Osteocyte (in vitro differentiated cells): ENCODE measurements around the gene ZNF385A. TPM values are rescaled to one million over a fixed set of nuclear protein-coding genes. Genes with fewer than 3 reads are reported as not detected.

Experiments used
- DNase-seq: peaks from one replicate; pipeline ENCODE4 v3.0.0; 2021; ENCODE audit warnings: mixed read lengths; ENCODE audit not compliant: unreplicated experiment; ENCODE audit errors: extremely low spot score
- H3K27ac Mint-ChIP-seq: one replicate; pipeline ENCODE4 v1.8.0; 2021; ENCODE audit warnings: mild to moderate bottlenecking, mixed read lengths; ENCODE audit not compliant: unreplicated experiment
- H3K27me3 Mint-ChIP-seq: one replicate; pipeline ENCODE4 v1.8.0; 2021; ENCODE audit warnings: mixed read lengths; ENCODE audit not compliant: unreplicated experiment
- H3K36me3 Mint-ChIP-seq: one replicate; pipeline ENCODE4 v1.8.0; 2021; ENCODE audit warnings: mixed read lengths; ENCODE audit not compliant: unreplicated experiment
- H3K4me1 Mint-ChIP-seq: one replicate; pipeline ENCODE4 v1.8.0; 2021; ENCODE audit warnings: mixed read lengths; ENCODE audit not compliant: unreplicated experiment
- H3K4me3 Mint-ChIP-seq: one replicate; pipeline ENCODE4 v1.8.0; 2021; ENCODE audit warnings: mild to moderate bottlenecking, moderate library complexity, mixed read lengths; ENCODE audit not compliant: unreplicated experiment
- H3K9me3 Mint-ChIP-seq: one replicate; pipeline ENCODE4 v1.8.0; 2021; ENCODE audit warnings: mixed read lengths; ENCODE audit not compliant: unreplicated experiment
- total RNA-seq: library from RNA; stranded (reverse); gene quantifications from 2 replicates; pipeline ENCODE4 v1.2.1, GENCODE V29; 2021
- TF ChIP-seq, protein P1 (sequence below): fragments of 200-600 bp; sonication (generic); IDR thresholded peaks from 2 replicates; pipeline ENCODE4 v1.5.0; 2021; ENCODE audit warnings: antibody characterized with exemption, mild to moderate bottlenecking, moderate library complexity

The ZNF385A gene
- total RNA-seq, 1 donor from 2014 or later, result 12.3 TPM

DNA sequence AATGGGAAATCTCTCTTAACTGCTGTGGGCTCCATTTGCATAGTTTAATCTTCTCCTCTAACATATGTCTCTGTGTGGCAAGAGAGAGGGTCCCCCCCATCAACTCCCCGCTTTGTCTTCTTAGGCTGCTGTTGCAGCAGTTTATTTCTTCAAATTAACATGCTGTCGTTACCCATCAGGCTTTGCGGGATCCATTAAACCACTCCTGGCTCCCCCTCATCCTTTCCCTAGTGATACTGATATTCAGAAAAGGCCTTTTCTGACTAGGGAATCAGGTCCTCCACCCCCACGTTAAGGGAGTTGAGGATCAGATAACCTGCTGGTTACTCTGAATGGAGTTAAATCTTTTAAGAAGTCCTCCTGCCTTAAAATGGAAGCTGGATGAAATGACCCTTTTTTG, 35.5 kb downstream of the ZNF385A start:
- TF ChIP-seq, protein P1, sequence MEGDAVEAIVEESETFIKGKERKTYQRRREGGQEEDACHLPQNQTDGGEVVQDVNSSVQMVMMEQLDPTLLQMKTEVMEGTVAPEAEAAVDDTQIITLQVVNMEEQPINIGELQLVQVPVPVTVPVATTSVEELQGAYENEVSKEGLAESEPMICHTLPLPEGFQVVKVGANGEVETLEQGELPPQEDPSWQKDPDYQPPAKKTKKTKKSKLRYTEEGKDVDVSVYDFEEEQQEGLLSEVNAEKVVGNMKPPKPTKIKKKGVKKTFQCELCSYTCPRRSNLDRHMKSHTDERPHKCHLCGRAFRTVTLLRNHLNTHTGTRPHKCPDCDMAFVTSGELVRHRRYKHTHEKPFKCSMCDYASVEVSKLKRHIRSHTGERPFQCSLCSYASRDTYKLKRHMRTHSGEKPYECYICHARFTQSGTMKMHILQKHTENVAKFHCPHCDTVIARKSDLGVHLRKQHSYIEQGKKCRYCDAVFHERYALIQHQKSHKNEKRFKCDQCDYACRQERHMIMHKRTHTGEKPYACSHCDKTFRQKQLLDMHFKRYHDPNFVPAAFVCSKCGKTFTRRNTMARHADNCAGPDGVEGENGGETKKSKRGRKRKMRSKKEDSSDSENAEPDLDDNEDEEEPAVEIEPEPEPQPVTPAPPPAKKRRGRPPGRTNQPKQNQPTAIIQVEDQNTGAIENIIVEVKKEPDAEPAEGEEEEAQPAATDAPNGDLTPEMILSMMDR, result no peak
- Mint-ChIP-seq H3K9me3 (no peaks in the 10 kb centered on the region), H3K36me3 (peaks cover 51% of the 10 kb centered on the region), H3K27me3 (no peaks in the 10 kb centered on the region), H3K4me1 (peaks cover 10% of the 10 kb centered on the region), H3K27ac (no peak overlapping the region), H3K4me3 (no peak overlapping the region)
- DNase-seq, result no peak

DNA sequence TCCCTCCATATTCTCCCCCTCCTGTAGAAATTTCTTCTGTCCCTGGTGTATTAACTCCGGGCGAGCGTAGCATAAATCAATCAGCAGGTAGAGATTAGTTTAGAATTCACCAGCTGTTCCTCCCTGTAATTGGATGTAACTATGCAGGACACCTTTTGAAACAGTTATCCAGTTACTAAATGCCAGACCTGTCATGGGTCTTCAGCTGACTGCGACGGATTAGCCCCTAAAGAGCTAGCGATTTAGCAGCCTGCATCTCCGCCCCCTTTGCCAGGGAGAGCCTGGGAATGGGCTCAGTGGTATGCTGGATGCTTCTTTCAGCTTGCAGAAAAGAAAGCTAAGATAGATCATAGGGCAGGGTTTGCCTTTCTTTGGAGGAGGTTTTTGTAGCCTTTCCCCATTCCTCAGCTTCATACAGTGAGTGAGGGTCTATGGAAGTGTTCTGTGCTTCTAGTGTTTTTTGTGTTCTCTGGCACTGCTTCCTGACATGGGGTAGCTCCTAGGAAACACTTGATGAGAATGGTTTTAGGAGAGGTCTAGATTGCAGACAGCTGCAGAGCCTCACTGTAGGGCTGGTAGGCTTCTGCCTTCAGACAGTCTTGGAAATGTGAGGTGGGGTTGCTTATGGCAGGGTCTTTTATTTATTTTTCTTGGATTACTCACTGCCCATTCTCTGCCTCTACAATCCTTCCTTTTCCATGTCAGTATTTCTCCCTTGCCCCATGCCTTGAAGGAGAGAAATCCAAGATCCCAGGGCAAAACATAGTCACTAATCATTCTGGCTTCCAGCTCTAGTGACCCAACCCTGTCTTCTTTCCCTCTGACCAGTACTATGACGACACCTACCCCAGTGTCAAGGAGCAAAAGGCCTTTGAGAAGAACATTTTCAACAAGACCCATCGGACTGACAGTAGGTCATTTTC, 42.9 kb downstream of the ZNF385A start:
- peaks cover 7% of the 10 kb centered on the region for H3K4me1 Mint-ChIP-seq

GRCh38 chr12:54340846-54341245, 43.7 kb downstream of the ZNF385A start:
- H3K27me3 Mint-ChIP-seq, result no peaks in the 10 kb centered on the region
- H3K9me3 Mint-ChIP-seq, result no peaks in the 10 kb centered on the region
- no peak overlapping the region for H3K27ac Mint-ChIP-seq
- no peak overlapping the region for H3K4me3 Mint-ChIP-seq
- DNase-seq, result no peak
- H3K4me1 Mint-ChIP-seq, result peaks cover 7% of the 10 kb centered on the region
- TF ChIP-seq, protein P1, result no peak
- peaks cover 35% of the 10 kb centered on the region for H3K36me3 Mint-ChIP-seq

More for the DNA sequence above, 42.9 kb downstream of the ZNF385A start:
- TF ChIP-seq, protein P1, result no peak
- Mint-ChIP-seq H3K36me3 (peaks cover 37% of the 10 kb centered on the region), H3K4me3 (no peak overlapping the region), H3K9me3 (no peaks in the 10 kb centered on the region), H3K27ac (no peak overlapping the region), H3K27me3 (no peaks in the 10 kb centered on the region)
- no peak for DNase-seq

DNA sequence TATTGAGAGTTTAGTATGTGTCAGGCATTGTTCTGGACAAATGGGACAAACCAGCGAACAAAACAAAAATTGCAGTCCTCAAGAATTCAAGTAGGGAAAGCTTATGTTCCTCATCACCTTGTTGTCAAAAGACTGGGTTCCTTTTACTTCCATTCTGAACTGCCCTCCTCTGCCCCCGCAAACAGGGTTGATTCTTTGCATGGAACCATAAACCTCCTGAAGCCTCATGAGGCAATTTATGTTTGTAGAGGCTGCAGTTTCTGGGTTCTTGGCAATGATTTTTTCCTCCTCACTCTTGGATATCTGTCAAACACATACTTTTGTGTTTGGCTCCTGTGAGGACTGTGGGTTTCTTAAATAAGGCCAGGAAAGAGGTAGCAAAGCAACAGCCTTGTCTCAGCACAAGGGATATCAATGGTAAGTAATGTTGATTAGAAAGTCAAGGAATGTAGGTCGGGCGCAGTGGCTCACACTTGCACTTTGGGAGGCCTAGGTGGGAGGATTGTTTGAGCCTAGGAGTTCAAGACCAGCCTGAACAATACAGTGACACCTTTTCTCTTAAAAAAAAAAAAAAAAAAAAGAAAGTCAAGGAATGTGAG, 45.7 kb downstream of the ZNF385A start:
- no peaks in the 10 kb centered on the region for H3K27me3 Mint-ChIP-seq
- H3K36me3 Mint-ChIP-seq, result peaks cover 29% of the 10 kb centered on the region
- no peak overlapping the region for H3K4me3 Mint-ChIP-seq
- H3K4me1 Mint-ChIP-seq, result peaks cover 7% of the 10 kb centered on the region
- TF ChIP-seq, protein P1, result no peak
- no peak for DNase-seq
- no peaks in the 10 kb centered on the region for H3K9me3 Mint-ChIP-seq
- H3K27ac Mint-ChIP-seq, result no peak overlapping the region
